Activated B cell treated with CpG ODN at 0.5 μM for 24 hours (primary cell): ENCODE measurements around the gene SORBS1. TPM values are rescaled to one million over a fixed set of nuclear protein-coding genes. Genes with fewer than 3 reads are reported as not detected.

ENCODE experiments used
- ATAC-seq: fragments of 200-7000 bp; cut with Tn5 transposase; one replicate; pipeline ENCODE4 v1.10.0; 2021; ENCODE audit warnings: low read depth, mild to moderate bottlenecking, moderate library complexity
- CTCF ChIA-PET: fragments of 350-600 bp; sonication (Branson Sonifier 250); formaldehyde crosslinking; loops from one replicate; lab custom pipeline; 2021; ENCODE audit warnings: antibody characterized with exemption; lab: Charles Lee
- POLR2A ChIA-PET: fragments of 350-600 bp; sonication (Branson Sonifier 250); formaldehyde crosslinking; loops from one replicate; lab custom pipeline; 2021; ENCODE audit warnings: antibody characterized with exemption; lab: Charles Lee
- DNase-seq: peaks from one replicate; pipeline ENCODE4 v3.0.0; 2022
- H3K27ac Mint-ChIP-seq: one replicate; pipeline ENCODE4 v1.8.0; 2020; ENCODE audit warnings: mixed read lengths
- H3K27me3 Mint-ChIP-seq: one replicate; pipeline ENCODE4 v1.8.0; 2021; ENCODE audit warnings: mixed read lengths
- H3K36me3 Mint-ChIP-seq: one replicate; pipeline ENCODE4 v1.8.0; 2021; ENCODE audit warnings: low read depth, mixed read lengths
- H3K4me1 Mint-ChIP-seq: one replicate; pipeline ENCODE4 v1.8.0; 2021; ENCODE audit warnings: mixed read lengths
- H3K4me3 Mint-ChIP-seq: one replicate; pipeline ENCODE4 v1.8.0; 2020; ENCODE audit warnings: mild to moderate bottlenecking, mixed read lengths
- H3K9me3 Mint-ChIP-seq: one replicate; pipeline ENCODE4 v1.8.0; 2020; ENCODE audit warnings: mixed read lengths
- intact Hi-C: fragments of 100-400 bp; cut with micrococcal nuclease; formaldehyde crosslinking; loops from one replicate; pipeline ENCODE4 v1.15.1; 2024
- total RNA-seq: library from RNA; stranded (reverse); gene quantifications from 2 replicates; pipeline ENCODE4 v1.2.3, GENCODE V29; 2022
- TF ChIP-seq, protein P1 (sequence below): fragments of 200-600 bp; IDR thresholded peaks from one replicate; pipeline ENCODE4 v1.8.0; 2022; ENCODE audit warnings: antibody characterized with exemption, mild to moderate bottlenecking

The SORBS1 gene
- total RNA-seq, 1 donor from 2014 or later, result 0.42 TPM

DNA sequence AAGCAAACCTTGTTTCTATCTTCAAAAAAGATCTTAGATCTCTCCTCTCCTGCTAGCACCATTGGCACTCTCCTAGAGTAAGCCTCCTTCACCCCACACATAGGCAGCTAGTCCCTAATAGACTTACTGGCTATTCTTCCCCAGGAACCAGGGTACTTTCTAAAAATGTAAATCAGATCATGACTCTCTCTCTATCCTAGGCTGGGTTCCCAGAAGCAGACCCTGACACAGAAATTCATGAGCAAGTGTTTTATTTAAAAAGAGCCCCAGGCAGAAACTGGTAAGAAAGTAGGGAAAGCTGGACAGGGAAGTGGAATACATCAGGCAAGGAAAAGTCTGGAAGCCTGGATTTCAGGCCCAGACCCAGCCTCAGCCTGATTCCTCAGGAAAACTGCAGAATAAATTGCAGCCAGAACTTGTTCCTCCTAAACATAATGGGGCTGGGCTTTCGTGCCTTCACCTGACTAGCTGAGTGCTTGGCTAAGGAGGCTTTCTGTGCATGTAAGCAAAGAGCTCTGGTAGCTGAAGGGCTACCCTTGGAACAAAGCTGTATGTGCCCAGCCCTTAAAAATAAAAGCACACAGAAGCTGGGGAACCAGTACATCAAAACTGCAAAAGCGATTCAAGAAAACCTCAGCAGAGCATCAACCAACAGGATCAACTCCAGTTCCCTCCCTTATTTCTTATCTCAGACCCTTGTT lies 18.8 kb upstream of the SORBS1 start:
- Mint-ChIP-seq H3K4me1 (no peaks in the 10 kb centered on the region), H3K27me3 (peaks cover 12% of the 10 kb centered on the region), H3K9me3 (no peaks in the 10 kb centered on the region), H3K27ac (no peak overlapping the region), H3K4me3 (no peak overlapping the region), H3K36me3 (no peaks in the 10 kb centered on the region)
- ChIA-PET CTCF (no interaction called here), POLR2A (no interaction called here)
- TF ChIP-seq, protein P1, sequence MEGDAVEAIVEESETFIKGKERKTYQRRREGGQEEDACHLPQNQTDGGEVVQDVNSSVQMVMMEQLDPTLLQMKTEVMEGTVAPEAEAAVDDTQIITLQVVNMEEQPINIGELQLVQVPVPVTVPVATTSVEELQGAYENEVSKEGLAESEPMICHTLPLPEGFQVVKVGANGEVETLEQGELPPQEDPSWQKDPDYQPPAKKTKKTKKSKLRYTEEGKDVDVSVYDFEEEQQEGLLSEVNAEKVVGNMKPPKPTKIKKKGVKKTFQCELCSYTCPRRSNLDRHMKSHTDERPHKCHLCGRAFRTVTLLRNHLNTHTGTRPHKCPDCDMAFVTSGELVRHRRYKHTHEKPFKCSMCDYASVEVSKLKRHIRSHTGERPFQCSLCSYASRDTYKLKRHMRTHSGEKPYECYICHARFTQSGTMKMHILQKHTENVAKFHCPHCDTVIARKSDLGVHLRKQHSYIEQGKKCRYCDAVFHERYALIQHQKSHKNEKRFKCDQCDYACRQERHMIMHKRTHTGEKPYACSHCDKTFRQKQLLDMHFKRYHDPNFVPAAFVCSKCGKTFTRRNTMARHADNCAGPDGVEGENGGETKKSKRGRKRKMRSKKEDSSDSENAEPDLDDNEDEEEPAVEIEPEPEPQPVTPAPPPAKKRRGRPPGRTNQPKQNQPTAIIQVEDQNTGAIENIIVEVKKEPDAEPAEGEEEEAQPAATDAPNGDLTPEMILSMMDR, result no peak
- intact Hi-C loops, result no loop called here
- ATAC-seq (no peak), DNase-seq (no peak)

DNA sequence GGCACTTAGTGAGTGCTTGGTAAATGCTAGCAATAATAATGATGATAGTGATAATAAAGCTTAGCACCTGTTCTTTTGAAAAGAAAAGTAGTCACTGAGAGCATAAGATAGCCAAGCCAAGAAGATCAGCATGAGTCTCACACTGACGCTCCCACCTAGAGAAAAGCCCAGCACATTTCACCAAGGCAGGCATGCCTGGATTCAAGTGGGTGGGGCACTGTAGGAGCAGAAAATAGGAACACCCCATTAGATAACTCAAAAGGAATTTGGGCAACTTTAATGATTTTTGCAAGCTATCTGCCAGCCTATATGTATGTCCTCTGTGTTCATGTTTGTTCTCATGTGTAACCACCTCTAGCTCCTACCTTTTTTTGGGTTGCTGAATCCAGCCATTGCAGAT lies 18.1 kb upstream of the SORBS1 start:
- Mint-ChIP-seq H3K4me3 (no peak overlapping the region), H3K27ac (no peak overlapping the region), H3K27me3 (peaks cover 10% of the 10 kb centered on the region), H3K4me1 (no peaks in the 10 kb centered on the region), H3K36me3 (no peaks in the 10 kb centered on the region), H3K9me3 (no peaks in the 10 kb centered on the region)
- DNase-seq (no peak), ATAC-seq (no peak)
- POLR2A ChIA-PET, result no interaction called here
- intact Hi-C loops, result no loop called here
- TF ChIP-seq, protein P1, result no peak
- CTCF ChIA-PET, result no interaction called here

DNA sequence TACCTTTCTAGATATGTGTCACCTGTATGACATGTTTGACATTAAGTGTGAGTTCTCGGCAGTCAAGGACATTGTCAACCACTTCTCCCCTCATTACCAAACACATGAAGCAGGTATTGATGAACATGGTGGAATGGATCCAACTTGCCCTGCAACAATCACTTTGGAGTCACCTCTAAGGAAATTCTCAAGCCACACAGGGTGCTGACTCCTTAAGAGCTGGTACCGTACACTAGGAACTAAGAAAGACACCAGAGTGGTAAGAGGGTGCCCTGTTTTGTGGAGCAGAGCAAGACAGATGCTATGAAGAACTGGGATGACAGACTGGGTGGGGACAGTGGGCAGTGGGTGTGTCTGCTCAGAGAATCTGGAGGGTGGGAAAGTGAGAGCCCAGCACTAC lies 17.4 kb upstream of the SORBS1 start:
- DNase-seq (no peak), ATAC-seq (no peak)
- intact Hi-C loops, result no loop called here
- peaks cover 9% of the 10 kb centered on the region for H3K27me3 Mint-ChIP-seq
- POLR2A ChIA-PET, result no interaction called here
- H3K36me3 Mint-ChIP-seq, result no peaks in the 10 kb centered on the region
- H3K9me3 Mint-ChIP-seq, result no peaks in the 10 kb centered on the region
- TF ChIP-seq, protein P1, result no peak
- no peak overlapping the region for H3K27ac Mint-ChIP-seq
- no peak overlapping the region for H3K4me3 Mint-ChIP-seq
- CTCF ChIA-PET, result no interaction called here
- H3K4me1 Mint-ChIP-seq, result no peaks in the 10 kb centered on the region

DNA sequence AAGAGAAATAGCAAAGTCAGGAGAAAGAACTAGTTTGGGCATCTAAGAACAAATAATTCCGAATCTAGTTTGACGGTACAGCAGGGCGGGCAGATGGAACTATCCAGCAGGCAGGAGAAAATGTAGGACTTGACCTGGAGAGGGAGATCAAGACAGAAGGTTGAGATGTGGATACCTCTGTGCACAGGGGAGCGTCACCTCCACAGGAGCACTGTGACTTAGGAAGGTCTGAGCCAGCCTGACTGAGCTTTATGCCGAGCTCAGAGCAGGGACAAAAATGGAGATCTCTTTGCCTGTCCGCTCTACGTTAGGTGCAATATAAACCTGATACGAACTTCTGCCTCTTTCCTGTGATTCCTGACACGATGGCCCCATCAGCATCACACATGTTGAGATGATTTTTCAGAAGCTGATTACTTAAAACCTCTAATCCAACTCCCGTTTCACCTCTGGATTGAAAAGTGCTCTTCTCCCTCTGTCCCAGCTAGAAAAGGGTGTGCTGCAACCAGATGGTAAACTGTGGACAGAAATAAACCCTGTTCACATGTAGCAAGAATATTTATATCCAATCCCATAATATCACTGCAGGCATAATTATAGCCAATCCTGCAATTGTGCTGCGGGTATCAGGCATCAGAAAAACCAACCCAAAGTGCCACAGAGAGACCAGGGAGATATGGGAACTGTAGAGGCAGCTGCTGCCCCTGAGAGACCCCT lies 13.6 kb upstream of the SORBS1 start:
- TF ChIP-seq, protein P1, result no peak
- Mint-ChIP-seq H3K9me3 (no peaks in the 10 kb centered on the region), H3K4me3 (no peak overlapping the region), H3K4me1 (no peaks in the 10 kb centered on the region), H3K27ac (no peak overlapping the region), H3K36me3 (no peaks in the 10 kb centered on the region), H3K27me3 (peaks cover 7% of the 10 kb centered on the region)
- intact Hi-C loops, result no loop called here
- ChIA-PET CTCF (no interaction called here), POLR2A (no interaction called here)
- no peak for ATAC-seq
- DNase-seq, result no peak

GRCh38 chr10:95573964-95574604 lies 12.9 kb upstream of the SORBS1 start:
- intact Hi-C loops, result no loop called here
- Mint-ChIP-seq H3K4me1 (no peaks in the 10 kb centered on the region), H3K36me3 (no peaks in the 10 kb centered on the region), H3K27me3 (peaks cover 7% of the 10 kb centered on the region), H3K27ac (no peak overlapping the region), H3K9me3 (no peaks in the 10 kb centered on the region), H3K4me3 (no peak overlapping the region)
- POLR2A ChIA-PET, result no interaction called here
- CTCF ChIA-PET, result no interaction called here
- DNase-seq (no peak), ATAC-seq (no peak)
- TF ChIP-seq, protein P1, result no peak
